ENCODE measurements around the gene WAPL. TPM values are rescaled to one million over a fixed set of nuclear protein-coding genes. Genes with fewer than 3 reads are reported as not detected.

Gene WAPL
- total and polyA plus RNA-seq, 2 of the 8 experiments (the other 6 are each of a cell fraction or from before 2014, with no cell fraction given), result 12.8 to 48.1 TPM

- peak overlapping the region; percentile 32; the same call in 1 of the 2 replicates for H2AFZ ChIP-seq (ENCODE audit: low read length)
- no peak overlapping the region for H3K9ac ChIP-seq (replicated peaks in 1 of 4; ENCODE audit: extremely low read depth in 1 of 4, low read depth in 3 of 4, low read length in 3 of 4)
- no peak for TF ChIP-seq CBX8 (IDR thresholded peaks at IDR 0.05; ENCODE audit: borderline replicate concordance, low read depth, low read length)
- TF ChIP-seq CHD1 (IDR thresholded peaks at IDR 0.05; ENCODE audit: low read depth, low read length), result no peak
- no peak for TF ChIP-seq YY1 (IDR thresholded peaks at IDR 0.05; ENCODE audit: low read depth, low read length)
- TF ChIP-seq MAX (IDR thresholded peaks at IDR 0.05), result no peak
- TF ChIP-seq GTF2F1 (IDR thresholded peaks at IDR 0.05; ENCODE audit: borderline replicate concordance, low read depth, low read length), result no peak
- TF ChIP-seq SIN3A (conservative IDR thresholded peaks at IDR 0.05 in 1 of 2, IDR thresholded peaks at IDR 0.05 in 1 of 2; ENCODE audit: low read depth in 1 of 2, low read length in 2 of 2), result no peak
- no peak for TF ChIP-seq KDM1A (IDR thresholded peaks at IDR 0.05; ENCODE audit: borderline replicate concordance, low read length)
- TF ChIP-seq EP300 (IDR thresholded peaks at IDR 0.05; ENCODE audit: borderline replicate concordance in 1 of 2, low read depth in 2 of 2, low read length in 2 of 2), result no peak
- no peak for TF ChIP-seq PHF8 (conservative IDR thresholded peaks at IDR 0.05; ENCODE audit: low read depth, low read length)
- no peak for TF ChIP-seq TAF7 (optimal IDR thresholded peaks at IDR 0.05; ENCODE audit: borderline replicate concordance, low read depth, low read length)
- TF ChIP-seq E2F6 (IDR thresholded peaks at IDR 0.05), result no peak
- no peak for TF ChIP-seq SUZ12 (IDR thresholded peaks at IDR 0.05; ENCODE audit: low read length)
Measured at GRCh38 chr10:86411281-86411841, 110.2 kb downstream of the WAPL start.

More at GRCh38 chr10:86411281-86411841, 110.2 kb downstream of the WAPL start:
- Histone ChIP-seq H2BK120ac (replicated peaks; ENCODE audit: low read depth, low read length) (no peak overlapping the region), H4K91ac (replicated peaks; ENCODE audit: insufficient read length, low read length) (no peak overlapping the region), H2BK5ac (ENCODE audit: low read depth, low read length) (no peak overlapping the region), H2BK20ac (ENCODE audit: low read length) (no peak overlapping the region), H3K9me3 (ENCODE audit: insufficient read depth in 2 of 2, low read depth in 1 of 2, low read length in 1 of 2) (no peaks in the 10 kb centered on the region), H3K27me3 (replicated peaks in 1 of 4; ENCODE audit: control insufficient read depth in 3 of 4, extremely low read depth in 1 of 4, insufficient read depth in 3 of 4, low read length in 3 of 4) (no peaks in the 10 kb centered on the region), H4K5ac (ENCODE audit: insufficient read length, low read depth, low read length) (no peak overlapping the region), H2BK12ac (ENCODE audit: low read depth, low read length) (no peak overlapping the region), H3K4ac (replicated peaks; ENCODE audit: insufficient read length, low read depth, low read length) (no peak overlapping the region), H3K23ac (ENCODE audit: insufficient read length) (no peak overlapping the region), H3K23me2 (ENCODE audit: low read depth, low read length) (no peaks in the 10 kb centered on the region), H3K27ac (ENCODE audit: low read depth, low read length) (no peak overlapping the region), H3K56ac (replicated peaks; ENCODE audit: insufficient read length, low read depth, low read length) (no peak overlapping the region), H3K79me2 (ENCODE audit: control insufficient read depth in 1 of 2, insufficient read depth in 2 of 2, low read length in 2 of 2) (no peaks in the 10 kb centered on the region), H3K4me1 (replicated peaks in 1 of 4; ENCODE audit: control insufficient read depth in 3 of 4, insufficient read depth in 4 of 4, low read length in 3 of 4) (peaks cover 0 to 4% (median 1%) of the 10 kb centered on the region in 4 experiments; a peak in 3 of 7 replicates), H3K4me3 (ENCODE audit: extremely low read depth in 1 of 4, insufficient read depth in 2 of 4, low read depth in 3 of 4, low read length in 4 of 4) (no peak overlapping the region), H3K18ac (ENCODE audit: extremely low read depth, low read length) (no peak overlapping the region), H3K36me3 (ENCODE audit: control insufficient read depth in 2 of 4, insufficient read depth in 4 of 4, low read length in 3 of 4) (no peaks in the 10 kb centered on the region), H4K20me1 (replicated peaks in 1 of 2; ENCODE audit: control insufficient read depth in 1 of 2, insufficient read depth in 2 of 2, low read length in 2 of 2) (no peaks in the 10 kb centered on the region), H3K4me2 (ENCODE audit: insufficient read depth in 1 of 2, low read depth in 2 of 2, low read length in 2 of 2) (no peak overlapping the region), H4K8ac (ENCODE audit: extremely low read depth, insufficient read depth, low read length) (no peak overlapping the region), H2AK5ac (ENCODE audit: low read depth, low read length) (no peak overlapping the region), H3K14ac (ENCODE audit: insufficient read length) (no peak overlapping the region), H3K79me1 (ENCODE audit: low read depth, low read length) (no peaks in the 10 kb centered on the region; the same call in 1 of the 2 replicates), H2BK15ac (ENCODE audit: low read length) (no peak overlapping the region)
- POLR2A ChIA-PET (ENCODE audit: partially characterized antibody), result no interaction called here
- CTCF ChIA-PET (ENCODE audit: partially characterized antibody), result interaction anchor here (0.8 to 1.6 kb wide), 4 partner anchors 9 to 178 kb away, joined by 3 read pairs; no protein-coding TSS in a partner anchor
- DNase-seq (ENCODE audit: low read depth in 1 of 2, low spot score in 2 of 2) (no peak), FAIRE-seq (no peak)
- WGBS, 2 experiments (ENCODE audit: extremely low coverage in 1 of 2, insufficient coverage in 1 of 2, insufficient read length in 1 of 2, insufficient replicate concordance in 2 of 2, low coverage in 1 of 2, low lambda C conversion rate in 2 of 2, missing lambda C conversion rate in 1 of 2), result 87% methylated on average over 7 of the region's 7 CpGs; no CpG with 5 or more reads in 1 of the 2 experiments

All from H1 (cell line).